Fibroblast of mammary gland (primary cell): ENCODE measurements around the gene KLHL28.
A peak's percentile ranks its signal among the peaks of the same experiment; 100 is the strongest.

ENCODE experiments used
- DNase-seq: peaks from one replicate; pipeline ENCODE4 v3.0.0-alpha.2; 2010; ENCODE audit warnings: low read depth
- H3K4me3 ChIP-seq: 2 replicates; pipeline ENCODE4 v1.5.1; 2011; ENCODE audit warnings: low read depth, mild to moderate bottlenecking, low read length, moderate library complexity; ENCODE audit not compliant: control insufficient read depth
- TF ChIP-seq, protein P1 (sequence below): conservative IDR thresholded peaks from 2 replicates; pipeline ENCODE4 v1.5.1; 2011; ENCODE audit warnings: low read depth, low read length, inconsistent platforms; ENCODE audit not compliant: control insufficient read depth, insufficient read depth

KLHL28 gene

DNA sequence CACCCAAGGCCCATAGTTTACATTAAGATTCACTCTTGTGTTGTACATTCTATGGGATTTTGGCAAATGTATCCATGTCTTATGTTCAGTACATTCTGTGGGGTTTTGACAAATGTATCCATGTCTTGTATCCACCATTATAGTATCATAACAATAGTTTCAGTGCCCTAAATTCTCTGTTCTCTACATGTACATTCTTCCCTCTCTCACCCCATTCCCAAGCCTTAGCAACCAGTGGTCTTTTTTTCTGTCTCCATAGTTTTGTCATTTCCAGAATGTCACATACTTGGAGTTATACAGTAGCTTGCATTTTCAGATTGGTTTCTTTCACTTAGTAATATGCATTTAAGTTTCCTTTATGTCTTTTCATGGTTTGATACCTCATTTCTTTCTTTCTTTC lies 7.0 kb upstream of the KLHL28 start:
- no peak for DNase-seq
- TF ChIP-seq, protein P1, sequence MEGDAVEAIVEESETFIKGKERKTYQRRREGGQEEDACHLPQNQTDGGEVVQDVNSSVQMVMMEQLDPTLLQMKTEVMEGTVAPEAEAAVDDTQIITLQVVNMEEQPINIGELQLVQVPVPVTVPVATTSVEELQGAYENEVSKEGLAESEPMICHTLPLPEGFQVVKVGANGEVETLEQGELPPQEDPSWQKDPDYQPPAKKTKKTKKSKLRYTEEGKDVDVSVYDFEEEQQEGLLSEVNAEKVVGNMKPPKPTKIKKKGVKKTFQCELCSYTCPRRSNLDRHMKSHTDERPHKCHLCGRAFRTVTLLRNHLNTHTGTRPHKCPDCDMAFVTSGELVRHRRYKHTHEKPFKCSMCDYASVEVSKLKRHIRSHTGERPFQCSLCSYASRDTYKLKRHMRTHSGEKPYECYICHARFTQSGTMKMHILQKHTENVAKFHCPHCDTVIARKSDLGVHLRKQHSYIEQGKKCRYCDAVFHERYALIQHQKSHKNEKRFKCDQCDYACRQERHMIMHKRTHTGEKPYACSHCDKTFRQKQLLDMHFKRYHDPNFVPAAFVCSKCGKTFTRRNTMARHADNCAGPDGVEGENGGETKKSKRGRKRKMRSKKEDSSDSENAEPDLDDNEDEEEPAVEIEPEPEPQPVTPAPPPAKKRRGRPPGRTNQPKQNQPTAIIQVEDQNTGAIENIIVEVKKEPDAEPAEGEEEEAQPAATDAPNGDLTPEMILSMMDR: no peak
- no peak overlapping the region for H3K4me3 ChIP-seq

DNA sequence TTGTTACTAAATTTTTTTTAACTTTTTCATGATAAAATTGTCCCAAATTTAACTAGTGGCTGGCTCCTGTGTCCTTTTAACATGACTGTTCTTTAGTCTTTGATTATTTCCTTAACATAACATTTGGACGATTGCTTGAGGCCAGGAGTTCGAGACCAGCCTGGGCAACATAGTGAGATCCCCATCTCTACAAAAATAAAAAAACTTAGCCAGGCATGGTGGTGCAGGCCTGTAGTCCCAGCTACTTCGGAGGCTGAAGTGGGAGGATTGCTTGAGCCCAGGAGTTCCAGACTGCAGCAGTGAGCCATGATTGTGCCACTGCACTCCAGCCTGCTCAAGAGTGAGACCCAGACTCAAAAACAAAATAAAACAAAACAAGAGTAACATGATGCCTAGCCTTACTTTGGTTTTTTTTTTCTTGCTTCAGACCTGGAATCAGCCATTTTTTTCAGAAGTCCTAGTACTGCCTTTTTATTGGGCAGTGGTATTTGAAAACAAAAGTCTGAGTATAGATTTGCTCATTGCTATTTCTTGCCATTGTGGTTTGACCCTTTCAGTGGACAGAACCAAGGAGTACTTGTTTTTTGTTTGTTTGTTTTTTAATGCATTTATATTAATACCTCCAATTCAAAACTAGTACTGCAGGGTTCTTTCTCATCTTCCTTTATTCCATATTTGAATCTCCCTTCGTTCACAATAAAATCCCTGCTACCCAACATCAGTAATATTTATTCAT lies 5.0 kb upstream of the KLHL28 start:
- H3K4me3 ChIP-seq: peak overlapping the region; percentile 31
- peak; percentile 46 for DNase-seq
- TF ChIP-seq, protein P1: no peak

DNA sequence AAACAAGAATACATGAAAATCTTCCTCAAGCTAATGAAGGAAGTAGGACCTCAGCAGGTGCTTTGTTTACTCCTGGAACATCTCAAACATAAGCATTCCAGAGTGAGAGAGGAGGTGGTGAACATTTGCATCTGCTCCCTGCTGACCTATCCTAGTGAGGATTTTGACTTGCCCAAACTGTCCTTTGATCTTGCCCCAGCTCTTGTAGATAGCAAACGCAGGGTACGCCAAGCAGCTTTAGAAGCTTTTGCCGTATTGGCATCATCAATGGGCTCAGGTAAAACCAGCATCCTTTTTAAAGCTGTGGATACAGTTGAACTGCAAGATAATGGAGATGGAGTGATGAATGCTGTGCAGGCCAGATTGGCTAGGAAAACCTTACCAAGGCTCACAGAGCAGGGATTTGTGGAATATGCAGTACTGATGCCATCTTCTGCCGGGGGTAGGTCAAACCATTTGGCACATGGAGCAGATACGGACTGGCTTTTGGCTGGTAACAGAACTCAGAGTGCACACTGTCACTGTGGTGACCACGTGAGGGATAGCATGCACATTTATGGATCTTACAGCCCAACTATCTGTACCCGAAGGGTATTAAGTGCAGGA lies 2.1 kb upstream of the KLHL28 start:
- TF ChIP-seq, protein P1: no peak
- peak overlapping the region; percentile 94 for H3K4me3 ChIP-seq
- peak; percentile 43 for DNase-seq

DNA sequence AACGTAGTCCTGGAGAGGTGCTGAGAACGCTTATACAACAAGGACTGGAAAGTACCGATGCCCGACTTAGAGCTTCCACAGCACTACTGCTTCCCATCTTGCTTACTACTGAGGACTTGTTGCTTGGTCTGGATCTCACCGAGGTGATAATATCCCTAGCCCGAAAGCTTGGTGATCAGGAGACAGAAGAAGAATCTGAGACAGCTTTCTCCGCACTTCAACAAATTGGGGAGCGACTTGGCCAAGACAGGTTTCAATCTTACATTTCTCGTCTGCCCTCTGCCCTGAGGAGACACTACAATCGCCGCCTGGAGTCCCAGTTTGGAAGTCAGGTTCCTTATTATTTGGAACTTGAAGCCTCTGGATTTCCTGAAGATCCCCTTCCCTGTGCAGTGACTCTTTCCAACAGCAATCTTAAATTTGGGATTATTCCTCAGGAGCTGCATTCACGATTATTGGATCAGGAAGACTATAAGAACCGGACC lies 1.3 kb upstream of the KLHL28 start:
- peak overlapping the region; percentile 94 for H3K4me3 ChIP-seq
- peak; percentile 27 for DNase-seq
- TF ChIP-seq, protein P1: no peak

DNA sequence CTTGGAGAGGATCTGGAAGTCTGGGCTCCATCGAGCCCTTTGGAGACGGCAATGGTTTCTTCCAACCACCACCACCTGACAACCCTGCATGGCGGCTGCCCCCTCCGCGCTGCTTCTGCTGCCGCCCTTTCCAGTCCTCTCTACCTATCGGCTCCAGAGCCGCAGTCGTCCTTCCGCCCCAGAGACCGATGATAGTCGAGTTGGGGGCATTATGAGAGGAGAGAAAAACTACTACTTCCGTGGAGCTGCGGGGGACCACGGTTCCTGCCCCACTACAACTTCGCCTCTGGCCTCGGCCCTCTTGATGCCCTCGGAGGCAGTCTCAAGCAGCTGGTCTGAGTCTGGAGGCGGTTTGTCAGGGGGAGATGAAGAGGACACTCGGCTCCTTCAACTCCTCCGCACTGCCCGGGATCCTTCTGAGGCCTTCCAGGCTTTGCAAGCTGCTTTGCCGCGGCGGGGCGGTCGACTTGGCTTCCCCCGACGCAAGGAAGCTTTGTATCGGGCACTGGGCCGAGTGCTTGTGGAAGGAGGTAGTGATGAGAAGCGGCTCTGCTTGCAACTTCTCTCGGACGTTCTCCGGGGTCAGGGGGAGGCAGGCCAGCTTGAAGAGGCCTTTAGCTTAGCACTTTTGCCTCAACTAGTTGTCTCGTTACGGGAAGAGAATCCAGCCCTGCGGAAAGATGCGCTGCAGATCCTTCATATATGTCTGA lies 742 bp upstream of the KLHL28 start:
- TF ChIP-seq, protein P1: no peak
- peak overlapping the region; percentile 94 for H3K4me3 ChIP-seq
- peak; percentile 44 for DNase-seq

DNA sequence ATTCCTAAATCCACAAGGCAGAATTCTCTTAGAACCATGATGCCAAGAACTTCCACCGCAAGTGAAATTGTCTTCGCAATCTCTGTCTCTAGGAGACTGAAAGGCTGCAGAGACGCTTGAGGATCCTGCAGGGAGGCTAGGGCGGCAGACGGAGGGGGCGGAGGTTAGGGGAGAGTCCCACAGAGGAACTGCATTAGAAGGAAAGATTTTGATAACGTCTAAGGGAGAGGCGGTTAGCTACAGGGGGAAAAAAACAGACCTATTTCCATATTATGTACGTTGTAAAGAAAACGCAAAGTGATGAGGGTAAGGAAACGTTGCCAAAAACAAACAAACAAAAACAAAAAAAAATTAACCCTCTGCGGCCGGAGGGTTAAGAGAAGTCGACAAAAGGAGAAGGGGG lies 595 bp downstream of the KLHL28 start:
- TF ChIP-seq, protein P1: no peak
- peak; percentile 65 for DNase-seq
- H3K4me3 ChIP-seq: peak overlapping the region; percentile 94
